Nephron (organoid): Measurements from ENCODE around the gene UBALD2.
A peak's percentile ranks its signal among the peaks of the same experiment; 100 is the strongest.
"Not testable (repeated sequence)": the region's sequence is repeated elsewhere in the genome, so short reads cannot be mapped to it uniquely, and the experiment has no call there.

Experiments used
- H3K27ac Mint-ChIP-seq, 3 experiments: 2 replicates each; pipeline ENCODE4 v1.8.0; 2020; ENCODE audit warnings: mixed read lengths in 3 of 3, mild to moderate bottlenecking in 2 of 3, moderate library complexity in 1 of 3
- H3K27me3 Mint-ChIP-seq: 2 replicates; pipeline ENCODE4 v1.8.0; 2021; ENCODE audit warnings: low read depth, mild to moderate bottlenecking, moderate library complexity, mixed read lengths
- H3K36me3 Mint-ChIP-seq: 2 replicates; pipeline ENCODE4 v1.8.0; 2020; ENCODE audit warnings: low read depth, mixed read lengths
- H3K4me1 Mint-ChIP-seq: 2 replicates; pipeline ENCODE4 v1.8.0; 2020; ENCODE audit warnings: mixed read lengths
- H3K4me3 Mint-ChIP-seq, 3 experiments: 2 replicates each; pipeline ENCODE4 v1.8.0; 2020; ENCODE audit warnings: mild to moderate bottlenecking in 3 of 3, mixed read lengths in 3 of 3, moderate library complexity in 2 of 3
- H3K9me3 Mint-ChIP-seq: 2 replicates; pipeline ENCODE4 v1.8.0; 2020; ENCODE audit warnings: mixed read lengths
- TF ChIP-seq, protein P1 (sequence below), 3 experiments: fragments of 200-600 bp; sonication (generic); IDR thresholded peaks; one replicate each; pipeline ENCODE4 v1.5.0; 2021; ENCODE audit warnings: antibody characterized with exemption in 3 of 3; ENCODE audit not compliant: unreplicated experiment in 3 of 3

The UBALD2 gene

DNA sequence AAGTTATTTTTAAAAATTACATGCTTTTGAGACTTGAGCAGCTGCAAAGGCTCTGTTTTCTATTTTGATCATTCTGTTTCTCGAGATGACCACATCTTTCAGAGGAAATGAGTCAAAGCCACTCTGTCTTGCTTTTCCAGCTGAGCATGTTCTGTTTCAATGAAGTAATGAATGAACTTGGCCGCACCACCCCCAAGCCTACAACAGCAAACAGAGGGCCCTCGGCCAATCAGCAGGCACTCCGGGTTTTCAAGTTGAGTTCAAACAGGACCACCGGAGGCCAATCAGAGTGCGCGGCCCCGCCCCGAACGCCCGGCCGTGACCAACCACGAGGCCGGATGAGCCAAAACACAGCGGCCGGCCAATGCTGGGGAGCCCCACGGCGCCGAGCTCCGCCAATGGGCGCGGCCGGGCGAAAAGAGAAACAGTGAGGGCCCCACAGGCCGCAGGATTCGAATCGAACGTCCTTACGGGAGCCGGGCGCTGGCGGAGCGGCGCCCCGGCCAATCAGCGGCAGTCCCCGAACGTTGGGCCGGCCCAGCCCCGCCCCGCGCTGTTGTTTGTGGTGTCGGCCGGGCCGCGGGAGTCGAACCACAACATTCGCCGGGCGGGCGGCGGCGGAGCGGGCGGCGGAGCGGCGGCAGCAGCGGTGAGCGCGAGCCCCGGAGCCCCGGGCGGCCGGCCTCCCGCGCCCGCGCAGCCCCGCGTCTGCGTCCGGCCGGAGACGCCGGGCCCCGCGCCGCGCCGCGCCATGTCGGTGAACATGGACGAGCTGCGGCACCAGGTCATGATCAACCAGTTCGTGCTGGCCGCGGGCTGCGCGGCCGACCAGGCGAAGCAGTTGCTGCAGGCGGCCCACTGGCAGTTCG lies at the start of gene UBALD2:
TSS of gene UBALD2 (plus strand) at position 594 of the 869 bp plus-strand sequence. CDS start at position 752, 158 bp downstream.
- TF ChIP-seq, protein P1, sequence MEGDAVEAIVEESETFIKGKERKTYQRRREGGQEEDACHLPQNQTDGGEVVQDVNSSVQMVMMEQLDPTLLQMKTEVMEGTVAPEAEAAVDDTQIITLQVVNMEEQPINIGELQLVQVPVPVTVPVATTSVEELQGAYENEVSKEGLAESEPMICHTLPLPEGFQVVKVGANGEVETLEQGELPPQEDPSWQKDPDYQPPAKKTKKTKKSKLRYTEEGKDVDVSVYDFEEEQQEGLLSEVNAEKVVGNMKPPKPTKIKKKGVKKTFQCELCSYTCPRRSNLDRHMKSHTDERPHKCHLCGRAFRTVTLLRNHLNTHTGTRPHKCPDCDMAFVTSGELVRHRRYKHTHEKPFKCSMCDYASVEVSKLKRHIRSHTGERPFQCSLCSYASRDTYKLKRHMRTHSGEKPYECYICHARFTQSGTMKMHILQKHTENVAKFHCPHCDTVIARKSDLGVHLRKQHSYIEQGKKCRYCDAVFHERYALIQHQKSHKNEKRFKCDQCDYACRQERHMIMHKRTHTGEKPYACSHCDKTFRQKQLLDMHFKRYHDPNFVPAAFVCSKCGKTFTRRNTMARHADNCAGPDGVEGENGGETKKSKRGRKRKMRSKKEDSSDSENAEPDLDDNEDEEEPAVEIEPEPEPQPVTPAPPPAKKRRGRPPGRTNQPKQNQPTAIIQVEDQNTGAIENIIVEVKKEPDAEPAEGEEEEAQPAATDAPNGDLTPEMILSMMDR (IDR thresholded peaks at IDR 0.05; ENCODE audit: unreplicated experiment in 3 of 3) = no peak
- Mint-ChIP-seq H3K9me3 (no peaks in the 10 kb centered on the region), H3K27ac (peak within 1 kb of the TSS; percentile 81 to 98 (median 94)), H3K4me1 (peaks cover 46% of the 10 kb centered on the region), H3K36me3 (peaks cover 12% of the 10 kb centered on the region), H3K4me3 (peak within 1 kb of the TSS; percentile 87 to 92 (median 92)), H3K27me3 (no peaks in the 10 kb centered on the region)

DNA sequence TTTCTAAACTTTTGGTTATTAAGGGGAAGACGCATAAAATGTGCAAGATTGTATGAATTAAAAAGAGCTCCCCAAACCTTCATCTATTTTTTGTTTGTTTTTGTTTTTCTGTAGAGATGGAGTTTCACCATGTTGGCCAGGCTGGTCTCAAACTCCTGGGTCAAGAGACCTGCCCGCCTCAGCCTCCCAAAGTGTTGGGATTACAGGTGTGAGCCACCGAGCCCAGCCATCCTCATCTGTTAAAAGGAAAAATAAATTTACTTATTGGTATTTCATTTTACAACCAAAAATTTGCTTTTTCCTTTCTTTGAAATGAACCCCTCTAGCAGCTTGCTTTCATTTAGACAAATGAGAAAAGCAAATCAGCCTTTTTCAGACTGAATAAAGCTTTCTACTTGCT lies 48.1 kb upstream of the UBALD2 start:
- H3K27ac Mint-ChIP-seq = peak overlapping the region; percentile 28 to 77 (median 43)
- TF ChIP-seq, protein P1 (IDR thresholded peaks at IDR 0.05; ENCODE audit: unreplicated experiment in 3 of 3) = no peak
- H3K9me3 Mint-ChIP-seq = no peaks in the 10 kb centered on the region
- no peaks in the 10 kb centered on the region for H3K36me3 Mint-ChIP-seq
- H3K27me3 Mint-ChIP-seq = no peaks in the 10 kb centered on the region
- no peak overlapping the region for H3K4me3 Mint-ChIP-seq
- H3K4me1 Mint-ChIP-seq = peaks cover 6% of the 10 kb centered on the region

DNA sequence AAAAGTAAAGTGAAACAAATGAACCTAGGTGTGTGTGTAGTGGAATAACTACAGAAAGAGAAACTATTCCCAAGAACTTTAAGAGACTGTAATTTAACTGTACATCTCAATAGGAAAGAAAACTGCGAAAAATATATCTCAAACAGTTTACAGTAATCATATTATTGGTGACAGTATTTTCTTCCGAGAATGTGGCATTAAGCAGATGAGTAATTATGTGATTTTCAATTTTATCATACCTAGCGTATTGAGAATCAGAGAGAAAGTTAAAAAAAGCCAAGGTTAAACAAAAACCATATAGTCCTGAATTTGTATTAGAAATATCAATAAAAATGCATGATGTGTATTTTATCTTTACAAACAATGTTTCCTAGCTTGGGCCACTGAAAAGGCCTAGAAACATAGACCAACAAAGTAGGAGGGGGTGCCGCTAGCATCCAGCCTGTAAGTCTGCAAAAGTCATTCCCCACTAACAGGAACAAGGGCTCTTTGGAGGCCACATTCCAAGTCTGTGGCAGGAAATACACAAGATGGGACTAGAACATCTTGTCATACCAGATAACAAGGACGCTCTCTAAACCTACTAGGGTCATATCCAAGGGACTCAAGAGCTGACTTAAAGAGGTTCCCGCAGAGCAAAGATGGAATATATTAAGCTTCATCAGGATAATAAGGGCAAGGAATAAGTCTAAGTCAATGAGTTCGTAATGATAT lies 45.3 kb upstream of the UBALD2 start:
- H3K4me3 Mint-ChIP-seq = no peak overlapping the region
- TF ChIP-seq, protein P1 (IDR thresholded peaks at IDR 0.05; ENCODE audit: unreplicated experiment in 3 of 3) = no peak
- no peaks in the 10 kb centered on the region for H3K9me3 Mint-ChIP-seq
- H3K27ac Mint-ChIP-seq = peak overlapping the region; percentile 40 to 73 (median 45)
- no peaks in the 10 kb centered on the region for H3K36me3 Mint-ChIP-seq
- no peaks in the 10 kb centered on the region for H3K27me3 Mint-ChIP-seq
- peaks cover 6% of the 10 kb centered on the region for H3K4me1 Mint-ChIP-seq

DNA sequence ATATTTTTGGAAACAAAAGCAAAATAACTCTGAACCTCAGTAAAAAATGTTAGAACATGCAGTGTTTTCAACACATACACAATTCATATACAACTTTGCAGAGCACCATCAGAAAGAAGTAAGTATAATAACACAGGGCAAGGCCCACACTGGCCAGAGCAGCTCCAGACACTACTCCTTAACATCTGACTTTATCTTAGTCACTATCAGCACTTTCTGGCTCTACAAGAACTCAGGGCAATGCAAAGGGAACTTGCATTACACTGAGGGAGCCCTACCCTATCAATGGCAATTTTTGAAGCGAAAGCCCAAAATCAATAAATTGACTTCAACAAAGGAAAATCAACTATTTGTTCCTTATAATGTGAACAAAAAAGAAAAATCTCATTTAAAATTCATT lies 41.3 kb upstream of the UBALD2 start:
- Mint-ChIP-seq H3K4me1 (peaks cover 6% of the 10 kb centered on the region), H3K9me3 (no peaks in the 10 kb centered on the region)

DNA sequence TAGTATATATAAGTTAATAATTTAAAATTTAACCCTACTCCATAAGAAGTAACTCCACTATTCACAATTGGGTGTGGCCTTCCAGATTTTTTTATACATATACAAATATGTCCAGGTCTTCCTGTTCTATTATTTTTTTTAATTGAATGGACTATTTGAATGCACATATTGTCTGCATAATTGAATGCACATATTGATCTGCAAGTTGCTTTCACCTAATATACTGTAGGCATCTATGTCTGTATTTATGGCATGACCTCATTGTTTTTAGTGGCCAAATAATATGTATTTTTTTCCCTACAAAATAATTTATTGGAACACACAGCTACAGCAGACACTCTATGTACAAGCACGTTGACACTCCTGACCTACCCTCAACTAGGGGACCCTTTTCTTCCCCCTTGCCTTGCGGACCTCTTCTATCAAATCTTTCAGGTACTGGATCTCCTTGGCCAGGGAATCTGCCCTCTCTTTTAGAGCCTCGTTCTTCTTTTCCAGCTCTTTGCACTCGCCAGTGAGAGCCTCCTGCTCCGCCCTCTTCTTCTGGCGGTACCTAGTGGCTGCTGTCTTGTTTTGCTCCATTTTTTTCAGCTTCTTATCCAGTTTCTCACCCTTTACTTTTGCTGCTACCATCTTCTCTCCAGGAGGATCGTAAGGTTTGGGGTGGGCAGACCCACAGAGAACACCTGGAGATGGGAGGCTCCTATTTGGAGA lies 39.6 kb upstream of the UBALD2 start:
- H3K9me3 Mint-ChIP-seq, H3K4me3 Mint-ChIP-seq, H3K4me1 Mint-ChIP-seq, H3K27ac Mint-ChIP-seq, H3K27me3 Mint-ChIP-seq, H3K36me3 Mint-ChIP-seq: not testable (repeated sequence)

More for the DNA sequence above, 41.3 kb upstream of the UBALD2 start:
- TF ChIP-seq, protein P1 (IDR thresholded peaks at IDR 0.05; ENCODE audit: unreplicated experiment in 3 of 3) = no peak
- Mint-ChIP-seq H3K27me3 (no peaks in the 10 kb centered on the region), H3K36me3 (no peaks in the 10 kb centered on the region), H3K27ac (no peak overlapping the region), H3K4me3 (no peak overlapping the region)

DNA sequence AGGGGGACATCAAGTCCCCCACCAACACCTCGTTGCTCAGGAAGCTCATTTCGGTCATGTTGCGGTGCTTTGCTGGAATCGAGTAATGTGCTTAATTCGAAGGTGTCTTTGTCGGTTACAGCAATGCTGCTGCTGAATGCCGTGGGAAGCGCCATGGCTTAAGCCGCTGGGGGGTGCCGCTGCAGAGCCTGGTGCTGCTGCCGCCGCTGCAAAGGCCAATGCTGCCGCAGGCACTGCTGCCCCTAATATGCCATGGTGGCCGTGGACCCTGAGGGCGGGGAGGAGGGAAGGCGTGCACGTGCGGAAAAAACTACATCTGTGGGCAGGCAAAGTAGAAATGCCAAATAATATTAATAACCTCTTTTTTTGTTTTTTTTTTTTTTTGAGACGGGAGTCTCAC lies 38.4 kb upstream of the UBALD2 start:
- not testable (repeated sequence) for H3K27me3 Mint-ChIP-seq, H3K4me3 Mint-ChIP-seq, H3K4me1 Mint-ChIP-seq

More for the DNA sequence above, 38.4 kb upstream of the UBALD2 start:
- H3K9me3 Mint-ChIP-seq, H3K27ac Mint-ChIP-seq, H3K36me3 Mint-ChIP-seq: not testable (repeated sequence)
